ENCODE measurements around the gene DYDC1. TPM values are rescaled to one million over a fixed set of nuclear protein-coding genes. Genes with fewer than 3 reads are reported as not detected.

DYDC1 gene
- total RNA-seq, 1 donor from 2014 or later: not detected

GRCh38 chr10:80322158-80322557 lies 34.4 kb downstream of the DYDC1 start:
- Mint-ChIP-seq H3K9me3 (peaks cover 5% of the 10 kb centered on the region), H3K4me1 (no peaks in the 10 kb centered on the region), H3K27ac (no peak overlapping the region), H3K27me3 (ENCODE audit: low read depth) (peaks cover 10% of the 10 kb centered on the region), H3K36me3 (no peaks in the 10 kb centered on the region), H3K4me3 (no peak overlapping the region)
- no peak for DNase-seq (ENCODE audit: low spot score in 2 of 2, unreplicated experiment in 2 of 2)
- TF ChIP-seq CTCF (IDR thresholded peaks at IDR 0.05; ENCODE audit: unreplicated experiment): no peak

GRCh38 chr10:80321183-80321582 lies 35.4 kb downstream of the DYDC1 start:
- Mint-ChIP-seq H3K4me1 (no peaks in the 10 kb centered on the region), H3K36me3 (no peaks in the 10 kb centered on the region), H3K4me3 (no peak overlapping the region), H3K27ac (no peak overlapping the region), H3K27me3 (ENCODE audit: low read depth) (peaks cover 10% of the 10 kb centered on the region), H3K9me3 (peaks cover 6% of the 10 kb centered on the region)
- no peak for DNase-seq (ENCODE audit: low spot score in 2 of 2, unreplicated experiment in 2 of 2)
- no peak for TF ChIP-seq CTCF (IDR thresholded peaks at IDR 0.05; ENCODE audit: unreplicated experiment)

GRCh38 chr10:80320377-80320776 lies 36.2 kb downstream of the DYDC1 start:
- Mint-ChIP-seq H3K9me3 (peaks cover 6% of the 10 kb centered on the region), H3K4me3 (no peak overlapping the region), H3K36me3 (no peaks in the 10 kb centered on the region), H3K27ac (no peak overlapping the region), H3K4me1 (no peaks in the 10 kb centered on the region), H3K27me3 (ENCODE audit: low read depth) (peaks cover 9% of the 10 kb centered on the region)
- no peak for TF ChIP-seq CTCF (IDR thresholded peaks at IDR 0.05; ENCODE audit: unreplicated experiment)
- DNase-seq (ENCODE audit: low spot score in 2 of 2, unreplicated experiment in 2 of 2): no peak

GRCh38 chr10:80319725-80320290 lies 36.7 kb downstream of the DYDC1 start:
- Mint-ChIP-seq H3K9me3 (peaks cover 6% of the 10 kb centered on the region), H3K4me3 (no peak overlapping the region), H3K27me3 (ENCODE audit: low read depth) (peaks cover 4% of the 10 kb centered on the region), H3K4me1 (no peaks in the 10 kb centered on the region), H3K27ac (no peak overlapping the region), H3K36me3 (no peaks in the 10 kb centered on the region)
- DNase-seq (ENCODE audit: low spot score in 2 of 2, unreplicated experiment in 2 of 2): no peak
- no peak for TF ChIP-seq CTCF (IDR thresholded peaks at IDR 0.05; ENCODE audit: unreplicated experiment)

GRCh38 chr10:80319318-80319717 lies 37.2 kb downstream of the DYDC1 start:
- H3K4me1 Mint-ChIP-seq: no peaks in the 10 kb centered on the region
- H3K9me3 Mint-ChIP-seq: peaks cover 6% of the 10 kb centered on the region
- no peak overlapping the region for H3K4me3 Mint-ChIP-seq
- H3K27me3 Mint-ChIP-seq (ENCODE audit: low read depth): peaks cover 2% of the 10 kb centered on the region
- no peaks in the 10 kb centered on the region for H3K36me3 Mint-ChIP-seq
- no peak overlapping the region for H3K27ac Mint-ChIP-seq
- DNase-seq (ENCODE audit: low spot score in 2 of 2, unreplicated experiment in 2 of 2): no peak
- TF ChIP-seq CTCF (IDR thresholded peaks at IDR 0.05; ENCODE audit: unreplicated experiment): no peak

- no peak overlapping the region for H3K4me3 Mint-ChIP-seq
- DNase-seq (ENCODE audit: low spot score in 2 of 2, unreplicated experiment in 2 of 2): no peak
- no peaks in the 10 kb centered on the region for H3K4me1 Mint-ChIP-seq
- H3K9me3 Mint-ChIP-seq: peaks cover 6% of the 10 kb centered on the region
- peaks cover 2% of the 10 kb centered on the region for H3K27me3 Mint-ChIP-seq (ENCODE audit: low read depth)
- no peak for TF ChIP-seq CTCF (IDR thresholded peaks at IDR 0.05; ENCODE audit: unreplicated experiment)
- H3K27ac Mint-ChIP-seq: no peak overlapping the region
- H3K36me3 Mint-ChIP-seq: no peaks in the 10 kb centered on the region
Observed at GRCh38 chr10:80318742-80319141, 37.8 kb downstream of the DYDC1 start.

Data from mesothelial cell of epicardium (in vitro differentiated cells).